Activated CD4-positive, alpha-beta T cell treated with anti-CD3 and anti-CD28 coated beads, Interleukin-2, amount 10 ng/mL, durations not matched to agents 7 days and 5 days (primary cell): Measurements from ENCODE around the gene CDK2AP2. TPM values are rescaled to one million over a fixed set of nuclear protein-coding genes. Genes with fewer than 3 reads are reported as not detected.

Source experiments
- CTCF ChIA-PET: fragments of 350-600 bp; sonication (Branson Sonifier 250); formaldehyde crosslinking; loops from one replicate; lab custom pipeline; 2021; ENCODE audit warnings: antibody characterized with exemption; lab: Charles Lee
- POLR2A ChIA-PET: fragments of 350-600 bp; sonication (Branson Sonifier 250); formaldehyde crosslinking; loops from one replicate; lab custom pipeline; 2021; ENCODE audit warnings: antibody characterized with exemption; lab: Charles Lee
- DNase-seq: peaks from one replicate; pipeline ENCODE4 v3.0.0-alpha.2; 2020
- H3K27ac Mint-ChIP-seq: one replicate; pipeline ENCODE4 v1.8.0; 2021; ENCODE audit warnings: mild to moderate bottlenecking, moderate library complexity, mixed read lengths
- H3K27me3 Mint-ChIP-seq: one replicate; pipeline ENCODE4 v1.8.0; 2021; ENCODE audit warnings: mixed read lengths
- H3K36me3 Mint-ChIP-seq: one replicate; pipeline ENCODE4 v1.8.0; 2021; ENCODE audit warnings: low read depth, mixed read lengths
- H3K4me1 Mint-ChIP-seq: one replicate; pipeline ENCODE4 v1.8.0; 2021; ENCODE audit warnings: mixed read lengths
- H3K4me3 Mint-ChIP-seq: one replicate; pipeline ENCODE4 v1.8.0; 2021; ENCODE audit warnings: mild to moderate bottlenecking, moderate library complexity, mixed read lengths
- H3K9me3 Mint-ChIP-seq: one replicate; pipeline ENCODE4 v1.8.0; 2021; ENCODE audit warnings: mixed read lengths
- microRNA-seq: library from miRNA; unstranded; fragments of <30 nt; microRNA quantifications from one replicate; pipeline ENCODE4 v1.2.0, GENCODE V29; 2021; ENCODE audit warnings: borderline microRNAs expressed, borderline replicate concordance
- total RNA-seq, 2 experiments: library from RNA; stranded (reverse); gene quantifications; one replicate each; pipeline ENCODE4 v1.2.3, GENCODE V29; 2021

CDK2AP2 gene
- total RNA-seq, 2 experiments from 2014 or later = 117 to 126 TPM

- ChIA-PET CTCF (interaction anchor here (0.7 to 1.7 kb wide), 8 partner anchors 14 to 119 kb away, joined by 3 to 6 read pairs (median 3); partner anchors contain the start of genes AIP, PPP1CA and PTPRCAP), POLR2A (interaction anchor here (1.1 kb wide), 1 partner anchor 28 kb away, joined by 3 read pairs; the partner anchor contains the start of gene PTPRCAP)
- H3K36me3 Mint-ChIP-seq = peaks cover 4% of the 10 kb centered on the region
- H3K27ac Mint-ChIP-seq = peak overlapping the region; percentile 93
- no peak for DNase-seq
- H3K9me3 Mint-ChIP-seq = no peaks in the 10 kb centered on the region
- H3K4me3 Mint-ChIP-seq = peak overlapping the region; percentile 84
- no peaks in the 10 kb centered on the region for H3K27me3 Mint-ChIP-seq
- H3K4me1 Mint-ChIP-seq = peaks cover 45% of the 10 kb centered on the region
These were observed 42.8 kb downstream of the CDK2AP2 start for GRCh38 chr11:67465189-67465510.

- Mint-ChIP-seq H3K4me3 (peak overlapping the region; percentile 84), H3K4me1 (peaks cover 44% of the 10 kb centered on the region), H3K27me3 (no peaks in the 10 kb centered on the region), H3K27ac (peak overlapping the region; percentile 93), H3K36me3 (peaks cover 4% of the 10 kb centered on the region), H3K9me3 (no peaks in the 10 kb centered on the region)
- ChIA-PET POLR2A (interaction anchor here (1.1 kb wide), 1 partner anchor 27 kb away, joined by 3 read pairs; the partner anchor contains the start of gene PTPRCAP), CTCF (interaction anchor here (0.7 to 1.7 kb wide), 6 partner anchors 14 to 119 kb away, joined by 3 to 6 read pairs (median 3); partner anchors contain the start of genes AIP, PPP1CA and PTPRCAP)
- peak; percentile 96 for DNase-seq
These were observed 43.4 kb downstream of the CDK2AP2 start for GRCh38 chr11:67464411-67465188.

- Mint-ChIP-seq H3K9me3 (no peaks in the 10 kb centered on the region), H3K4me1 (peaks cover 42% of the 10 kb centered on the region), H3K4me3 (peak overlapping the region; percentile 84), H3K27me3 (no peaks in the 10 kb centered on the region), H3K27ac (peak overlapping the region; percentile 93), H3K36me3 (peaks cover 4% of the 10 kb centered on the region)
- ChIA-PET CTCF (no interaction called here), POLR2A (no interaction called here)
- DNase-seq = no peak
These were observed 44.1 kb downstream of the CDK2AP2 start for GRCh38 chr11:67463680-67464410.

- DNase-seq = no peak
- H3K36me3 Mint-ChIP-seq = peaks cover 4% of the 10 kb centered on the region
- no peaks in the 10 kb centered on the region for H3K9me3 Mint-ChIP-seq
- ChIA-PET POLR2A (no interaction called here), CTCF (interaction anchor here (0.6 kb wide), 1 partner anchor 19 kb away, joined by 3 read pairs; no protein-coding TSS in a partner anchor)
- no peak overlapping the region for H3K27ac Mint-ChIP-seq
- H3K27me3 Mint-ChIP-seq = no peaks in the 10 kb centered on the region
- H3K4me3 Mint-ChIP-seq = no peak overlapping the region
- H3K4me1 Mint-ChIP-seq = peaks cover 38% of the 10 kb centered on the region
These were observed 44.8 kb downstream of the CDK2AP2 start for GRCh38 chr11:67463186-67463585.

GRCh38 chr11:67458266-67458665 lies 49.7 kb downstream of the CDK2AP2 start:
- H3K36me3 Mint-ChIP-seq = no peaks in the 10 kb centered on the region
- ChIA-PET POLR2A (no interaction called here), CTCF (interaction anchor here (1.1 kb wide), 1 partner anchor 17 kb away, joined by 3 read pairs; no protein-coding TSS in a partner anchor)
- H3K4me1 Mint-ChIP-seq = peaks cover 9% of the 10 kb centered on the region
- no peaks in the 10 kb centered on the region for H3K27me3 Mint-ChIP-seq
- no peak overlapping the region for H3K4me3 Mint-ChIP-seq
- no peak overlapping the region for H3K27ac Mint-ChIP-seq
- no peaks in the 10 kb centered on the region for H3K9me3 Mint-ChIP-seq
- no peak for DNase-seq

GRCh38 chr11:67457453-67457852 lies 50.5 kb downstream of the CDK2AP2 start:
- DNase-seq = no peak
- Mint-ChIP-seq H3K36me3 (no peaks in the 10 kb centered on the region), H3K9me3 (no peaks in the 10 kb centered on the region), H3K4me3 (no peak overlapping the region), H3K4me1 (peaks cover 7% of the 10 kb centered on the region), H3K27me3 (no peaks in the 10 kb centered on the region), H3K27ac (no peak overlapping the region)
- CTCF ChIA-PET = interaction anchor here (1.1 to 1.6 kb wide), 2 partner anchors 16 to 20 kb away, joined by 3 to 5 read pairs; partner anchors contain the start of gene PTPRCAP
- POLR2A ChIA-PET = no interaction called here

Small RNAs within 50 kb of the gene (microRNA-seq; reads per million reads assigned to microRNA genes)
- gene MIR6752 = 0.63 reads per million

Other genes starting within 250 kb of the CDK2AP2 start
- gene GRK2, start 241.7 kb downstream of the CDK2AP2 start, total RNA-seq = 100 to 1,000 TPM; 306 to 324 TPM
- gene ANKRD13D, start 218.9 kb downstream of the CDK2AP2 start, total RNA-seq = 100 to 1,000 TPM; 135 to 194 TPM
- 1 to 10 TPM; 8.2 to 9.6 TPM for gene SSH3, start 204.6 kb downstream of the CDK2AP2 start, total RNA-seq
- gene POLD4, start 154.6 kb downstream of the CDK2AP2 start, total RNA-seq = 10 to 100 TPM; 52.7 to 53.7 TPM
- under 1 TPM; 0.10 to 0.17 TPM for gene CLCF1, start 134.6 kb downstream of the CDK2AP2 start, total RNA-seq
- 10 to 100 TPM; 49.3 to 53.7 TPM for gene RAD9A, start 116.2 kb downstream of the CDK2AP2 start, total RNA-seq
- 100 to 1,000 TPM; 301 to 331 TPM for gene PPP1CA, start 106.3 kb downstream of the CDK2AP2 start, total RNA-seq
- 100 to 1,000 TPM; 256 to 323 TPM for gene TBC1D10C, start 104.1 kb downstream of the CDK2AP2 start, total RNA-seq
- gene CARNS1, start 92.5 kb downstream of the CDK2AP2 start, total RNA-seq = 1 to 10 TPM; 1.2 to 1.9 TPM
- 10 to 100 TPM; 57.5 to 68.1 TPM for gene RPS6KB2, start 79.7 kb downstream of the CDK2AP2 start, total RNA-seq
- 100 to 1,000 TPM; 328 to 389 TPM for gene PTPRCAP, start 70.5 kb downstream of the CDK2AP2 start, total RNA-seq
- gene CORO1B, start 64.7 kb downstream of the CDK2AP2 start, total RNA-seq = 100 to 1,000 TPM; 191 to 252 TPM
- not detected for gene GPR152, start 55.4 kb downstream of the CDK2AP2 start, total RNA-seq
- gene CABP4, start 52.8 kb downstream of the CDK2AP2 start, total RNA-seq = 1 to 10 TPM; 1.3 to 2.6 TPM
- gene TMEM134, start 38.9 kb downstream of the CDK2AP2 start, total RNA-seq = 10 to 100 TPM; 42.2 to 47.2 TPM
- gene AIP, start 25.1 kb downstream of the CDK2AP2 start, total RNA-seq = 100 to 1,000 TPM; 149 to 164 TPM
- 100 to 1,000 TPM; 100 to 110 TPM for gene PITPNM1, start 2.8 kb downstream of the CDK2AP2 start, total RNA-seq
- gene CABP2, start 15.3 kb upstream of the CDK2AP2 start, total RNA-seq = not detected
- gene GSTP1, start 75.7 kb upstream of the CDK2AP2 start, total RNA-seq = 100 to 1,000 TPM; 194 to 209 TPM
- gene NDUFV1, start 98.8 kb upstream of the CDK2AP2 start, total RNA-seq = 100 to 1,000 TPM; 204 to 228 TPM
- gene NUDT8, start 121.8 kb upstream of the CDK2AP2 start, total RNA-seq = 1 to 10 TPM; 7.3 to 8.8 TPM
- not detected for gene TBX10, start 131.6 kb upstream of the CDK2AP2 start, total RNA-seq
- under 1 TPM; 0.44 to 0.47 TPM for gene ACY3, start 142.6 kb upstream of the CDK2AP2 start, total RNA-seq
- gene ALDH3B2, start 166.5 kb upstream of the CDK2AP2 start, total RNA-seq = not detected